SH-SY5Y (cell line): ENCODE results near the gene PRSS36.

Experiments
- GATA2 ChIP-seq: IDR thresholded peaks from 2 replicates; pipeline ENCODE4 v1.6.1; 2011; ENCODE audit warnings: mild to moderate bottlenecking, low read depth, low read length
- GATA3 ChIP-seq: IDR thresholded peaks from 2 replicates; pipeline ENCODE4 v1.6.1; 2011; ENCODE audit warnings: low read depth, mild to moderate bottlenecking, low read length, moderate library complexity

GRCh38 chr16:31110106-31111034 is 39.5 kb downstream of the PRSS36 start:
- TF ChIP-seq GATA2 (no peak), GATA3 (no peak)
